ENCODE results near the gene YAE1.

Gene YAE1

GRCh38 chr7:39621784-39622411 is 55.7 kb downstream of the YAE1 start:
- no peak for TF ChIP-seq CTCF (IDR thresholded peaks at IDR 0.05; ENCODE audit: extremely low read depth, missing control alignments)
- peak; percentile 59 for DNase-seq (ENCODE audit: low spot score)

Data from GM20000 (cell line).